GM04503 (cell line): ENCODE results near the gene ZNF333.
"Not testable (repeated sequence)": the region's sequence is repeated elsewhere in the genome, so short reads cannot be mapped to it uniquely, and the experiment has no call there.

ENCODE experiments used
- DNase-seq: peaks from one replicate; pipeline ENCODE4 v3.0.0-alpha.2; 2012; ENCODE audit warnings: low read depth

ZNF333 gene

GRCh38 chr19:14699641-14700040 lies 9.8 kb downstream of the ZNF333 start:
- DNase-seq: no peak

GRCh38 chr19:14700711-14701375 lies 11.0 kb downstream of the ZNF333 start:
- no peak for DNase-seq

- DNase-seq: no peak
Observed at GRCh38 chr19:14703833-14704232, 14.0 kb downstream of the ZNF333 start.

- DNase-seq: no peak
Observed at GRCh38 chr19:14704450-14704849, 14.6 kb downstream of the ZNF333 start.

- DNase-seq: no peak
Observed at GRCh38 chr19:14715841-14716240, 26.0 kb downstream of the ZNF333 start.

GRCh38 chr19:14718522-14719116 lies 28.8 kb downstream of the ZNF333 start:
- DNase-seq: no peak

- DNase-seq: no peak
Observed at GRCh38 chr19:14719162-14719561, 29.3 kb downstream of the ZNF333 start.

- DNase-seq: no peak
Observed at GRCh38 chr19:14722127-14722526, 32.3 kb downstream of the ZNF333 start.

GRCh38 chr19:14728595-14728994 lies 38.7 kb downstream of the ZNF333 start:
- DNase-seq: no peak

- DNase-seq: no peak
Observed at GRCh38 chr19:14731200-14731599, 41.4 kb downstream of the ZNF333 start.

GRCh38 chr19:14732510-14732909 lies 42.7 kb downstream of the ZNF333 start:
- DNase-seq: no peak

- DNase-seq: no peak
Observed at GRCh38 chr19:14733574-14733973, 43.7 kb downstream of the ZNF333 start.

GRCh38 chr19:14735915-14736314 lies 46.1 kb downstream of the ZNF333 start:
- no peak for DNase-seq

GRCh38 chr19:14746886-14747285 lies 57.0 kb downstream of the ZNF333 start:
- DNase-seq: no peak

GRCh38 chr19:14748601-14749000 lies 58.8 kb downstream of the ZNF333 start:
- DNase-seq: no peak

GRCh38 chr19:14758816-14759215 lies 69.0 kb downstream of the ZNF333 start:
- no peak for DNase-seq

- DNase-seq: no peak
Observed at GRCh38 chr19:14761607-14762006, 71.8 kb downstream of the ZNF333 start.

- no peak for DNase-seq
Observed at GRCh38 chr19:14762111-14762510, 72.3 kb downstream of the ZNF333 start.

GRCh38 chr19:14763497-14764145 lies 73.8 kb downstream of the ZNF333 start:
- DNase-seq: no peak

- no peak for DNase-seq
Observed at GRCh38 chr19:14764401-14764800, 74.6 kb downstream of the ZNF333 start.

GRCh38 chr19:14765403-14765802 lies 75.6 kb downstream of the ZNF333 start:
- not testable (repeated sequence) for DNase-seq

- not testable (repeated sequence) for DNase-seq
Observed at GRCh38 chr19:14765841-14766240, 76.0 kb downstream of the ZNF333 start.

- no peak for DNase-seq
Observed at GRCh38 chr19:14767466-14767971, 77.7 kb downstream of the ZNF333 start.
